ENCODE results near the gene DCAF5.

GRCh38 chr14:69152902-69153151 is at the start of gene DCAF5:
- no peak for TF ChIP-seq CREM (IDR thresholded peaks at IDR 0.05)
- no peak for TF ChIP-seq CREM (CRISPR knock-in tag; IDR thresholded peaks at IDR 0.05)
- TF ChIP-seq TBP (CRISPR knock-in tag; IDR thresholded peaks at IDR 0.05) = no peak

Measured in HepG2 (cell line).